Neutrophil (primary cell): ENCODE results near the gene ZBTB17.
A peak's percentile ranks its signal among the peaks of the same experiment; 100 is the strongest.

Experiments
- H3K27ac ChIP-seq: fragments of 200-600 bp; sonication (generic); 2 replicates; pipeline ENCODE4 v1.5.1; 2016; ENCODE audit warnings: mild to moderate bottlenecking, moderate library complexity
- H3K27me3 ChIP-seq: fragments of 200-600 bp; sonication (generic); 2 replicates; pipeline ENCODE4 v1.6.0; 2016; ENCODE audit warnings: mild to moderate bottlenecking
- H3K36me3 ChIP-seq: fragments of 200-600 bp; sonication (generic); 2 replicates; pipeline ENCODE4 v1.5.1; 2017
- H3K4me1 ChIP-seq, 2 experiments: fragments of 200-600 bp in 1 of 2; sonication (generic) in 1 of 2; 1 replicate in 1 of 2; 2 replicates in 1 of 2; pipeline versions ENCODE4 v1.5.1 to v1.6.1; 2013 to 2016; ENCODE audit warnings: low read depth in 1 of 2, low read length in 1 of 2, mild to moderate bottlenecking in 1 of 2, moderate library complexity in 1 of 2; ENCODE audit not compliant: control insufficient read depth in 1 of 2, insufficient read depth in 1 of 2
- H3K4me3 ChIP-seq, 2 experiments: fragments of 200-600 bp in 1 of 2; sonication (generic) in 1 of 2; 1 replicate in 1 of 2; 2 replicates in 1 of 2; pipeline ENCODE4 v1.5.1; 2013 to 2016; ENCODE audit warnings: low read depth in 1 of 2, low read length in 1 of 2, mild to moderate bottlenecking in 1 of 2, moderate library complexity in 1 of 2
- H3K9me3 ChIP-seq: fragments of 200-600 bp; sonication (generic); 2 replicates; pipeline ENCODE4 v1.5.1; 2016
- CTCF ChIP-seq: fragments of 200-600 bp; sonication (generic); IDR thresholded peaks from 2 replicates; pipeline ENCODE4 v1.5.1; 2016; ENCODE audit warnings: antibody characterized with exemption

Gene ZBTB17

GRCh38 chr1:16015960-16016901 is 40.3 kb upstream of the ZBTB17 start:
- peaks cover 6 to 11% of the 10 kb centered on the region in 2 experiments for H3K4me1 ChIP-seq
- no peak for TF ChIP-seq CTCF
- H3K9me3 ChIP-seq, result no peaks in the 10 kb centered on the region
- no peaks in the 10 kb centered on the region for H3K36me3 ChIP-seq
- no peak overlapping the region for H3K4me3 ChIP-seq
- no peak overlapping the region for H3K27ac ChIP-seq
- H3K27me3 ChIP-seq, result peaks cover 28% of the 10 kb centered on the region

- Histone ChIP-seq H3K4me3 (no peak overlapping the region), H3K27ac (no peak overlapping the region), H3K36me3 (no peaks in the 10 kb centered on the region), H3K27me3 (peaks cover 28% of the 10 kb centered on the region), H3K4me1 (peaks cover 6 to 11% of the 10 kb centered on the region in 2 experiments), H3K9me3 (no peaks in the 10 kb centered on the region)
- no peak for TF ChIP-seq CTCF
Observed at GRCh38 chr1:16015491-16015890, 39.6 kb upstream of the ZBTB17 start.

GRCh38 chr1:16014509-16015482 is 38.9 kb upstream of the ZBTB17 start:
- no peaks in the 10 kb centered on the region for H3K9me3 ChIP-seq
- H3K27ac ChIP-seq, result no peak overlapping the region
- peaks cover 6 to 11% of the 10 kb centered on the region in 2 experiments for H3K4me1 ChIP-seq
- H3K4me3 ChIP-seq, result no peak overlapping the region
- H3K27me3 ChIP-seq, result peaks cover 28% of the 10 kb centered on the region
- no peak for TF ChIP-seq CTCF
- no peaks in the 10 kb centered on the region for H3K36me3 ChIP-seq

GRCh38 chr1:16013908-16014258 is 38.0 kb upstream of the ZBTB17 start:
- no peaks in the 10 kb centered on the region for H3K36me3 ChIP-seq
- TF ChIP-seq CTCF, result no peak
- no peak overlapping the region for H3K4me3 ChIP-seq
- H3K9me3 ChIP-seq, result no peaks in the 10 kb centered on the region
- H3K27ac ChIP-seq, result no peak overlapping the region
- H3K4me1 ChIP-seq, result peaks cover 6 to 11% of the 10 kb centered on the region in 2 experiments
- peaks cover 28% of the 10 kb centered on the region for H3K27me3 ChIP-seq

- Histone ChIP-seq H3K9me3 (no peaks in the 10 kb centered on the region), H3K27ac (no peak overlapping the region), H3K4me1 (peaks cover 6 to 11% of the 10 kb centered on the region in 2 experiments), H3K27me3 (peaks cover 28% of the 10 kb centered on the region), H3K36me3 (no peaks in the 10 kb centered on the region), H3K4me3 (peak overlapping the region in 1 of 2 experiments; percentile 61)
- no peak for TF ChIP-seq CTCF
Observed at GRCh38 chr1:16013220-16013907, 37.5 kb upstream of the ZBTB17 start.
